ENCODE measurements around the gene ANKK1.

- TF ChIP-seq CTCF (IDR thresholded peaks at IDR 0.05) (no peak), POLR2AphosphoS5 (IDR thresholded peaks at IDR 0.05) (no peak), POLR2A (IDR thresholded peaks at IDR 0.05) (no peak)
Measured at GRCh38 chr11:113426686-113427085, 39.1 kb downstream of the ANKK1 start.
